GM18499 (cell line): Measurements from ENCODE around the gene EVC2.
"Not testable (repeated sequence)": the region's sequence is repeated elsewhere in the genome, so short reads cannot be mapped to it uniquely, and the experiment has no call there.

Source experiments
- ATAC-seq: cut with Tn5 transposase; IDR thresholded peaks from one replicate; pipeline ENCODE4 v1.9.1; 2021; ENCODE audit warnings: moderate number of reproducible peaks; ENCODE audit not compliant: insufficient read depth, unreplicated experiment

Gene EVC2

DNA sequence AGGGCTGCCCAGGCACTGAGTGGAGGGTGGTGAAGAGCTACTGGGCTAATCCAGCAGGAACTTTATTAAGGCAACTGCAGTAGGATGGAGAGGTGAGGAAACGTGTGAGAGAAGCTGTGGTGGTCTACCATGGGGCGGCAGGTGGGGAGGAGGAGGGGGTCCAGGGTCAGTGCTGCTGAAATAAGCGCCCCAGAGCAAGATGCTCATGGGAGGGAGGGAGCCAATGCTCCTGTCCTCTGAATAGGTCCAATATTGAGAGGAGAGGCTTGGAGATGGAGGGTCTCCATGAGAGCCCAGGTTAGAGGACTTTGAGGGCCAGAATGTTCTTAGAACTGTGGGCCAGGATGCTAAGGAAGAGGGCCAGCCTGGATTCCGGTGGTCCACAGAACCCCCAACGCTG is 37.9 kb upstream of the EVC2 start:
- ATAC-seq = no peak

DNA sequence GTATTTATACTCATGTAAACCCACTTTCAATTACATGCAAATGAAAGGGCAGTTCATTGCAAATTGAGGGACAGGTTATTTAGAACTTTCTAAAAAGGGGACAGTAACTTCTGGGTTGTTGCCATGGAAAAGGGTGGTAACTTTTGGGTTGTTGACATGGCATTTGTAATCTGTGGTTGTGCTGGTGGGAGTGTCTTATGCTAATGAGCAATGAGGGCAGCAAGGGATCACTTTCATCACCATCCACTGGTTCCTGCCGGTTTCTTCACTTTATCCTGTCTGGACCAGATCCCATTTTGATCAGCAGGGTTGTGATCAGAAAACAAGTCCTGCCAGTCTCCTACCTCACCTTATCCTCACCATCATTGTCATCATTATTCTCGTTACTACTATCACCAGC is 34.6 kb upstream of the EVC2 start:
- ATAC-seq = no peak

DNA sequence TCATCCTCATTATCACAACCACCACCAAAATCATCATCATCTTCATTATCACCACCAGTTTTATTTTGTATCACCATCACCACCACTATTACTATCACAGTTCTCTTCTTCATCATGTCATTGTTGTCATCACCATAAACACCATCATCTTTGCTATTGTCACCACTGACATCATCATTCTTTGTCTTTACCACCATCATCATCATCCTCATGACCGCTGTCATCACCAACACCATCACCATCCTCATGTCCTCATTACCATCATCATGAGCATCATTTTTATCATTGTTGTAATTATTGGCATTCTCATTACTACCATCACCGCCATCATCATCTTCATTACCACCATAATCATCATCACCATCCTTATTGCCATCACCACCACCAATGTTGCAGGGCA is 34.0 kb upstream of the EVC2 start:
- no peak for ATAC-seq

DNA sequence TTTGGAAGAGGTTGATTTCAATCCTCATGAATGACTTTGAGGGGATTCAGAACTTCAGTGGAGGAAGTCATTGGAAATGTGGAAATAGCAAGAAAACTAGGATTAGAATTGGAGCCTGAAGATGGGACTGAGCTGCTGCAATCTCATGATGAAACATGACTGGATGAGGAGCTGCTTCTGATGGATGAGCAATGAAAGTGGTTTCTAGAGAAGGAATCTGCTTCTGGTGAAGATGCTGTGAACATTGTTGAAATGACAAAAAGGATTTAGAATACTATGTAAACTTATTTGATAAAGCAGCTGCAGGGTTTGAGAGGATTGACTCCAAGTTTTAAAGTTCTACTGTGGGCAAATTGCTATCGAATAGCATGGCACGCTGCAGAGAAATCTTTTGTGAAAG is 29.7 kb upstream of the EVC2 start:
- no peak for ATAC-seq

DNA sequence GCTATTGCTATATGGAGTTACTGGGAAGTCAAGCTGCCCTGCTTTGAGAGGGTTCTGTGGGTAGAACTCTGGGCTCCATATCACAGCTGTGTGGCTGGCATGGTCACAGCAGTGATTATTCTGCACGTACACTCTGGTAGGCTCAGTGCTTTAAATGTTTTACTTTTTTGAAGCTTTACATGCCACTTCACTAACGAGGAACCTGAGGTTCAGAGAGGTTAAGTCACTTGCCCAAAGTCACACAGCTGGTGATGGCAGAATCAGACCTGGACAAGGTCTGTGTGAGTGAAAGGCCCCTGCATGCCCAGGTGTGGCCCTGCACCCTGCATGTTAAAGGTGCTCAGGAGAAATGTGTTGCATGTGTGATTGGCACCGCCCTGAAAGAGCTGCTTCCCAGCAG is 27.1 kb upstream of the EVC2 start:
- no peak for ATAC-seq

DNA sequence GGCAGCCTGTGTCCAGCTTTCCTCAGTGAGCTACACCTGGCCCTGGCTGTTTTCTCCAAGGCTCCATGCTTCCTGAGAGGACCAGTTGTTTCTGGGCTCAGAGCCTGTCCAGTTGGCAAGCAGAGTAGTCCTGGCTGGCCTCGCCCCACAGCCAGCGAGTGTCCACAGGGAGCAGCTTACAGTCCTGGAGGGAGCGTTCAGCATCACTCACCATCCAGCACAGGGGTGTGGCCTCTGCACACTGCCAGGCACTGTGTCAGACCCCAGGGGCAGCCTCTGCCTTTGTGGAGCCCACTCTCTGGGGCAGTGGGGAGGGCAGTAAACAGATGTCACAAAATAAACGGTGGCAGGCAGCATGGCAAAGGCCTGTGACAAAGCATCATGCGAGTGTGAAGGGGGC is 26.5 kb upstream of the EVC2 start:
- ATAC-seq = no peak

DNA sequence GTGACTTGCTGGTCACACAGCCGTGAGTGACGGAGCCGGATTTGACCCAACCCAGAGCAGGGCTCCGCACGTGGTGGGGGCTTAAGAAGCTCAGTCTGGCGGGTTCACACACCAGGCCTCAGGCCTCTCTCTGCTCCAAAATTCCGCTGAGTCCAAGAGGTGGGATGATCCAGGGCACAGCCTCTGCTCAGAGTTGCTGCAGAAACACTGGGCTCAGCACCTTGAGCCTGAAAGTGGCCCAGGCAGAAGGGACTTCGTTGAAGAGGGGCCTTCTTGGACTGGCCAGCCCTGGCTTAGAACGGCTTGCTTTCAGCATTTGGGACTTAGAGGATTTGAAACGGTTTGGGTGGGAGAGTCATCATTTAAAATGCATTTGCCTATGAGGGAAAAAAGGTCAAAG is 23.8 kb upstream of the EVC2 start:
- no peak for ATAC-seq

DNA sequence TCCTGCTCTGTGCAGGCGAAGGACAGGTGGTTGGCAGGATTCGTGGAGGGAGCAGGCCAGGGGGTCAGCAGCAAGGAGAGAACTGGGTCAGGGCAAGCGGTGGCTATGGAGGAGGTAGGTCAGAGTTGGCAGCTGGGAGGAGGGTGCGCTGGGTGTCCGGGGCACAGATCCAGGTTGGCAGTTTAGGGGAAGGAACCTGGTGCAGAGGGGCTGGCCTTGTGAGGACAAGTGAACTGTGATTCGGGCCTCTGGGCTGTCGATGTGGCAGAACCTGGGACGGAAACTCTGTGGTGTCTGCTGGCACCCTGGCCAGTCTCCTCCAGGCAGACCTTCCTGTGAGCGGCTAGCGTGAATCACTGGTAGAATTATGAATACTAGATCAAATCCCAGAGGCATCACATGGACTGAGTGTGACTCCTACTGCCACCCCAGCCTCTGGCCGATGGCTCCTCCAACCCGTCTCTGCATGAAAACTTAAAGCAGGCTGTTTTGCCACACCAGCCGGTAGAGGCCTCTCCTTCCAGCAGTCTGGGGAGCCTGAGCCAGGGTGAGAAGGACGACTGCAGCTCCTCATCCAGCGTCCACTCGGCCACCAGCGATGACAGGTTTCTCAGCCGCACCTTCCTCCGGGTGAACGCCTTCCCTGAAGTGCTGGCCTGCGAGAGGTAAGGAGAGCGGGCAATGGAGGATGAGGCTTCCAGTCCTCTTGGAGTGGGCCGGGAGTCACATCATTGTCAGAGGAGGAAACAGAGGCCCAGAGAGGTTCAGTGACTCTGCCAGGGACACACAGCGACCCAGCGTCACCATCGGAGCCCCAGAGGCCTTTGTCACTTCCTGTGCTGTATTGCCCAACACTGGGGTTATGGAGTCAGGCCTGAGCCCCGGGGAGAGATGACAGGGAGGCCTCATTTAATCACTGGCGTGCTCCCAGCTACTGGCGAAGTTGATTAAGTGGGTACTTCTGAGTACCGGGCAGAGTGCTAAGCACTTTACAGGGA is 22.9 kb upstream of the EVC2 start:
- ATAC-seq = no peak

DNA sequence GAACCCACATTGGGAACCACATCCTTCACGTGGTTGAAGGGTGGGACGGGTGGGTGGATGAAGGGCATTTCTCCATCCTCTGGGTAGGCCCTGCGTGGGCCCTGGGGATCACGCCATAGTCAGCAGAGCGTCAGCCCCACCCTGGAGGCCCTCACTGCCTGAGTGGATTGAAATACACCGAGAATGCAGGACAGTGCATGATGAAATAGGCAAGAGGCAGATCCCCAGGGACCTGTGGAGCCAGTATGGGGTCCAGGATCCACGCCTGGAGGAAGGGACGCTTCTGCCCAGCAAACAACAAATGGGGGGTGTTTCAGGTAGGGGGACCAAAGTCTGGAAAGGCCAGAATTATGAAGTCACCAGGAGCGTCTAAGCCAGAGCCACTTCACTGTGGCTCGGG is 22.1 kb upstream of the EVC2 start:
- ATAC-seq = no peak

DNA sequence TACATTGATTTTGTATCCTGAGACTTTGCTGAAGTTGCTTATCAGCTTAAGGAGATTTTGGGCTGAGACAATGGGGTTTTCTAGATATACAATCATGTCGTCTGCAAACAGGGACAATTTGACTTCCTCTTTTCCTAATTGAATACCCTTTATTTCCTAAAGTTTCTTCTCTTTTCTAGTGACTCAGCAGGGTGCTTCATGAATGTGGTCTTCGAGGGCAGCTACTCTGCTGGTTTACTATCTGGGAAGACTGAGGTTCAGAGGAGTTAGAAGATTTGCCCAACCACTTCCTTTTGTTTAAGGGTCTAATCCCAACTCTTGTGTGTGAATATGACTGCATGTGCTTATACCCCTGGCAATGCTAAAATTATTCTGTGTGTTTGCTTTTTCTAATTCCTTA is 20.1 kb upstream of the EVC2 start:
- ATAC-seq = not testable (repeated sequence)

DNA sequence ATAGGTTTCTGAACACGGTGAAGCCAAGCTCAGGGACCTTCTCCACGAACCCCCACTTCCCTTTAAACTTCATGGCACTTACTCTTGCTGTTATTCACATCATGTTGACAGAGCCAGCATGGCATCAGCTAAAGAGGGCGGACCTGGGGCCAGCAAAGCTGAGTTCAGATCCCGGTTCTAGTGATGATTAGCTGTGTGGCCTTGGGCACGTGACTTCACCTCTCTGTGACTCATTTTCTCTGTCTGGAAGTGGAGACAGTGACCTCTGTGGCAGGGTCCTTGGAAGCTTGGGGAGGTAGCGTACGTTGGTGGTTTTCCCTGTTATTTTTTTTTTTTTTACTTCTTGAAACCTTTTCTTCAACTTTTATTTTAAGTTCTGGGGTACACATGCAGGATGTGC is 16.0 kb upstream of the EVC2 start:
- no peak for ATAC-seq

DNA sequence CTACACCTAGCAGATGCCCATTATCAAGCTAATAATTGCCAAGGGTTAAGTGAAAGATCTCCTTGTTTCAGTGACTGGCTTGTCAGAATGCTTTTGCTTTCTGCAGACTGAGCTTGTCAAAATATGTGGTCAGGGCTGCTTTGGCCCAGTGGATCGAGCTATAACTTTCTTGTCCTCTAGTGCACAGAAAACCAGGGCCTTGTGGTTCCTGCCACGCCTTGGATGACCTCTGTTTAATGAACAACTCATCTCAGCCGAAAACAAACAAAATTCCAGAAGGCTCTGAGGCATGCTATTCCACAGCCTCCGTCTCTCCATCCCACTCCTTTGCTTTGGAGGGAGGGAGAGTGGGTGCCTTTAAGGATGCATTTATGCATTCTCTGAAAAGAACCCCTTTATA is 14.0 kb upstream of the EVC2 start:
- ATAC-seq = no peak

DNA sequence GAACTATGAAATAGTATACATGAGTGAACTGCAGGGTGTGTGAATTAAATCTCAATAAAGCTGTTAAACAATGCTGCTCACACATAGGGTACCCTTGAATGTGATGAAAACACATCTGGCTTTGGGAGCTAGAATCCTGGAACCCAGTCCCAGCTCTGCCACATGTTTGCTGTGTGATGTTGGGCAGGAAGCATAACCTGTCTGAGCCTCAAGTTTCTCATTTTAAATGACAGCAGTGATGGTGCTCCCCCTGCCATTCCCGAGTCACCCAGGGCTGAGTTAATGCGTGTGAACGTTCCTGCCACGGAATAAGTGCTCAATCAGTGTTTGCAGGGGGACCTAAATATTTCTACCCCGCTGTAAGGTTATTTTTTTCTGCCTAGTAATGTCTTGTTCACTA is 13.6 kb upstream of the EVC2 start:
- ATAC-seq = no peak

DNA sequence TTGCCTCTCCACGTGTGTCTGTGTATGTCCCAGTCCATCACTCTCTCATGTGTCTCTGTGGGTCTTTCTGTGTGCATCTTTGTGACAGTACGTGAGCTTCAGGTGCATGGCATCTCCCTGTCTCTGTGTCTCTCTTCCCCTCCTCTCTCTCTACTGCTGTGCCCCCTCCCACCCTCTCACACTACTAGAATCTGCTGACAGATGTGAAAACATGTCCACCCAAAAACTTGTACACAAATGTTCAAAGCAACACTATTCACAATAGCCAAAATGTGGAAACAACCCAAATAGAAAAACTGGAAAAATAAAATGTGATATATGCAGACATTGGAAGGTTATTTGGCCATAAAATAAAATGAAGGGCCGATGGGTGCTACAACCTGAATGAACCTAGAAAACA is 12.6 kb upstream of the EVC2 start:
- no peak for ATAC-seq

DNA sequence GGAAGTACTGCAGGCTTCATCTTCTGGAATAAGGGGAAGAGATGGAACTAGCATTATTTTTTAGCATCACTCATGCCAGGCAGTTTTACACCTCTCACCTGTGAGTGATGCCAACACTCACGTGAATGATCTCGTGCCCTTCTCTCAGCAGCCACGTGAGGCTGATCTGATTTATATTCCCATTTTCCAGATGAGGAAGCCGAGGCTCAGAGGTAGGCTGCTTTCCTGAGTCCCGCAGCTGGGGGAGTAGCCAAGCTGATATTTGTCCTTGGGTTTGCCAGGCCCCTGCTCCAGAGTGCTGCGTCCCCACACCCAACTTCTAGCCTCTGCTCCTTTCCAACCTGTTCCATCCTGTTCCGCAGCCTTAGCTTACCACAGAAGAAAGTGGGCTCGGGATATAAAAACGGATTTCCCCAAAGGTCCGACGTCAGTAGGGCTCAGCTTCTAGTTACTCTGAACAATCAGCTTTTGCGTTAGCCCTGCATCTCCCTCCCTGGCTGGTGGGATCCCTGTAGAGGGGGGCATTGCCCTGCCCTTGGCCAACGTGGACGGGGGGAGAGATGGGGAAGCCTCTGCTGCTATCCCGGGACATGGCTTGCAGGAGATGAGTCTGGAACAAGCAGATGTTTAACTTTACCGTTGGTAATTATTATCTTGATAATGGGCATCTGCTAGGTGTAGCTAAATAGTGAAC is 11.9 kb upstream of the EVC2 start:
- ATAC-seq = no peak

DNA sequence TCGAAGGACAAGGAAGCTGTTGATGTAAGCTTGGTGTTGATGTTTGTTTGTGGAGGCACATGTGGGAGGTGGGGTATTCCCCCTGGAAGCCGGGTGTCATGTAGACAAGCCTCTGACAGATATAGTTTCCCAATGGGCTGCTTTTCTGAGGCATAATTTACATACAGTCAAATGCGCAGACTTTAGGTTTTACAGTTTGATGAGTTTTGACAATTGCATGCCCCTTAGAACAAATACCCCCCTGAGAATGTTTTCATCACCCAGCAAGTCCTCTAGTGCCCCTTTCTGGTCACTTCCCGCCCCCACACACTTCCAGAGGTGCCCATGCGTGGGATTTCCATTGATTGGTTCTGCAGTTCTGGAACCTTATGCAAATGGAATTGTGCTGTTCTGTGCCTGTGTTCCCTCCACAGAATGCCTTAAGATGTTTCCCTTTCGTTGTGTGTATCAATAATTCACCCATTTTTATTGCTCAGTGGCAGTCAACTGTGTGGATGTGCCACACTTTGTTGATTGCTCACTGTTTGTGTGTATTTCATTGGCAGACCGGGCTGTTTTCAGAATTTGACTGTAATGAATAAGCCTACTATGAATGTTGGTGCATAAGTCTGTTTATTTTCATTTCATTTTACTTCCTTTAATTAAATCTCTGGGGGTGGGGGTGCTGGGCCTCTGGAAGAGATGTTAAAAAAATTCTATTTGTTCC is 11.1 kb upstream of the EVC2 start:
- no peak for ATAC-seq

DNA sequence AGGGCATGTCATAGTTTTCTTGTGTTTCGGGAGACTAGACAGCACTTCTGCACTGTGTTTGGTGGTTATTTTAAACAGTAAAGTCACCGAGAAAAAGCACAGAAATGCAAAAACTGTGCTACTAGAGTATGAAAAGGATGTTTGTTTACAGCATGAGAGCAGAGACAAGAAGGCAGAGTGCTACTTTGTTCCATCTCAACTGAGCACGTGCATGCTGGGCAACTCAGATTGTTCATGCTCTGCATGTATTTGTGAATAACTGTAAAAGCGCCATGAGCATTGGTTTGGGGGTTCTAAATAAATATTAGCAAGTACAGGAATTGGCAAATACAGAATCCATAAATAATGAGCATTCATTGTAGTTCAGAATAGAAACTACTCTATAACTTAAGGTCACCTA is 10.1 kb upstream of the EVC2 start:
- no peak for ATAC-seq

DNA sequence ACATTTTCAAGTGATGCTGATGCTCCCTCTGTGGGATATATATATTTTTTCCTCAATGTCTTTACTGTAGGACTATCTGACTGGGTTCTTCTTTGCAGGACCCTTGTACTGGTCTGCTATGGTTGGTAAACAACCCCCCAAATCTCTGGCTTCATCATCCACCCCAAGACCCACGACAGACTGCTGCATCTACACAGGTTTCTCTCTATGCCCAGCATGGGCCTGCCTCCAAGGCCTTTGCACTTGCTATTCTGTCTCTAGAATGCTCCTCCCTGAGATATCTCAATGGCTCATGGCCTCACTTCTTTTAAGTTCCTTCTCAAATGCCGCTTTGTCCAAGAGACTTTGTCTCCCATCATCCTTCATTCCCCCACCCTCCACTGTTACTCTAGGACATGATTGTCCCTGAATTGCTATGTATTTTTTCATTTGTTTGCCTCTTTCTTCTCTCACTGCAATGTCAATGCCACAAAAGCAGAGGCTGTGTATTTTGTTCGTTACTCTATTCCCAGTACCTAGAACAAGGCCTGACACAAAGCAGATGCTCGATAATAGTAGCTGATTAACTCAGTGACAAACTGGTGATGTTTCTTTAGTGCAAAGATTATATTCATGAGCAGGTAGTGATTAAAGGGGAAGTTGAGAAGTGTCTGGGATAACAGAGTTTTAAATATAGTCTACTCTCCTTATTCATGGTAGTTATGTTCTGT is 9.2 kb upstream of the EVC2 start:
- ATAC-seq = no peak

DNA sequence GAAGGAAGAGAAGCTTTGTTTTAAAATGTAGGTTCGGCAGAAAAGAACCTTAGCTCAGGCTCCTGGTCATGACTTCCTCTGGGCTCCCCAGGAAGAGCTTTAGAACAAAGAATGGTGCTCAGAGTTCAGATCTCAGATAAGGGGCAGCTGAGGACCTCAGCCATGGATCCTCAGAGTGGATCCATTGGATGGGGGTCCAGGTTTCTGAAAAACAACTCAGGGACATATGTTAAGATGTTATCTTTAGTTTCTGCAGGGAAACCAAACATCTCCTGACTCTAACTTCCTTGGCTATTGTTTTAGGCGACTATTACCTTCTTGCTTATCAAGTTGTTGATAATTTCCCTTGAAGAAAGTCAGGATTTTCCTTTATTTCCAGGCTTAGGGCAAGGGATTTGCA is 8.0 kb upstream of the EVC2 start:
- ATAC-seq = no peak

DNA sequence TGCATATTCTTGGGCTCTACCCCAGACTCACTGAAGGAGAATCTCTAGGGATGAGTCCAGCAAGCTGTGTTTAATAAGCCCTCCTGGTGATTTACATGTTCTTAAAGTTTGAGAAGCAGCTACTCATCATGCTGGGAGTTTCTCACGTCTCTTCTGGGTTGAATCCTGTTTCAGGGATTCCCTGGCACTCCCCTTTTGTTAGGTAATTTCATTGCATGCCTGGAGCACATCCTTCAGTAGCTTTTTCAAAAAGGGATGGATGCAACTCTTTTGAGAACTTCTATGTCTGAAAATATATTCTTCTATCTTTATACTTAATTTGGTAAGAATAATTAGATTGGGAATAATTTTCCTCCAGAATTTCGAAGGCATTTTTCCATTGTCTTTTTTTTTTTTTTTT is 7.0 kb upstream of the EVC2 start:
- no peak for ATAC-seq

DNA sequence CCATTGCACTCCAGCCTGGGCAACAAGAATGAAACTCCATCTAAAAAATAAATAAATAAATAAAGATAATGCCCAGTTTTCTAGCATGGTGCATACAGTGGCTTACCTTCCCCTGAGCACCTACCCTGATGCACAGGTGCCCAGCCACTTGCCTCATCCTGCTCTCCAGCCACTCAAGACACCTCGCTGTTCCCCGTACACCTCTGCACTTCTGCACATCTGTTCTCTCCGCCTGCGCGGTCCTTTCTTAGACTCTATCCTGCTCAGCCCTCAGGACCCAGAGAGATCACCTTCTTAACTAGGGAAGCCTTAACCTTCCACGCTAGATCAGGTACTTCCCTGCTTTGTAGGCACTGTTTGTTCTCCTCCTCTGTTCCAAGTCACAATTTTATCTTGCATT is 5.5 kb upstream of the EVC2 start:
- no peak for ATAC-seq
